OCI-LY1 (cell line): Measurements from ENCODE around the gene IL11.
"Not testable (repeated sequence)": the region's sequence is repeated elsewhere in the genome, so short reads cannot be mapped to it uniquely, and the experiment has no call there.

Experiments
- H2AFZ ChIP-seq: fragments of 200-600 bp; sonication (generic), shearing (Covaris generic); 2 replicates; pipeline ENCODE4 v1.6.0; 2014; ENCODE audit warnings: antibody characterized with exemption, mild to moderate bottlenecking, low read length
- H3F3A ChIP-seq: fragments of 200-600 bp; sonication (generic), shearing (Covaris generic); 2 replicates; pipeline ENCODE4 v1.6.0; 2014; ENCODE audit warnings: mild to moderate bottlenecking, antibody characterized with exemption, low read length, moderate library complexity; ENCODE audit not compliant: insufficient read depth
- H3K27ac ChIP-seq: fragments of 200-600 bp; sonication (generic); 2 replicates; pipeline ENCODE4 v1.5.1; 2014; ENCODE audit warnings: low read length, mixed run types, mild to moderate bottlenecking, low read depth; ENCODE audit not compliant: poor library complexity, severe bottlenecking
- H3K27me3 ChIP-seq: fragments of 200-600 bp; sonication (generic); 2 replicates; pipeline ENCODE4 v1.6.0; 2014; ENCODE audit warnings: antibody characterized with exemption, mild to moderate bottlenecking, low read length, moderate library complexity; ENCODE audit not compliant: insufficient read depth
- H3K36me3 ChIP-seq: fragments of 200-600 bp; sonication (generic); 2 replicates; pipeline ENCODE4 v1.6.1; 2014; ENCODE audit warnings: mild to moderate bottlenecking, antibody characterized with exemption, low read length, moderate library complexity, mixed read lengths; ENCODE audit not compliant: insufficient read depth
- H3K4me1 ChIP-seq: fragments of 200-600 bp; sonication (generic); 2 replicates; pipeline ENCODE4 v1.5.1; 2014; ENCODE audit warnings: mild to moderate bottlenecking, low read length, moderate library complexity; ENCODE audit not compliant: insufficient read depth, severe bottlenecking
- H3K4me2 ChIP-seq: fragments of 200-600 bp; sonication (generic), shearing (Covaris generic); 2 replicates; pipeline ENCODE4 v1.6.1; 2014; ENCODE audit warnings: low read length
- H3K4me3 ChIP-seq: fragments of 200-600 bp; sonication (generic); 2 replicates; pipeline ENCODE4 v1.5.1; 2014; ENCODE audit warnings: low read length, low read depth, mild to moderate bottlenecking, mixed read lengths; ENCODE audit not compliant: poor library complexity, severe bottlenecking
- H3K79me2 ChIP-seq: fragments of 200-600 bp; shearing (Covaris generic); 2 replicates; pipeline ENCODE4 v1.6.1; 2016; ENCODE audit warnings: mixed run types, low read length, mixed read lengths; ENCODE audit not compliant: insufficient read depth
- H3K9ac ChIP-seq: fragments of 200-600 bp; sonication (generic), shearing (Covaris generic); 2 replicates; pipeline ENCODE4 v1.6.1; 2014; ENCODE audit warnings: mild to moderate bottlenecking, low read length, mixed read lengths
- H3K9me2 ChIP-seq: fragments of 200-600 bp; sonication (generic), shearing (Covaris generic); 2 replicates; pipeline ENCODE4 v1.6.1; 2014; ENCODE audit warnings: low read depth, mild to moderate bottlenecking, low read length, mixed read lengths
- H3K9me3 ChIP-seq: fragments of 200-600 bp; shearing (Covaris generic); 2 replicates; pipeline ENCODE4 v1.6.1; 2014; ENCODE audit warnings: low read length, mixed read lengths
- H4K20me1 ChIP-seq: fragments of 200-600 bp; sonication (generic), shearing (Covaris generic); 2 replicates; pipeline ENCODE4 v1.6.0; 2016; ENCODE audit warnings: mild to moderate bottlenecking, low read length; ENCODE audit not compliant: insufficient read depth
- EZH2 ChIP-seq: fragments of 200-600 bp; sonication (generic), shearing (Covaris generic); IDR thresholded peaks from 2 replicates; pipeline ENCODE4 v1.8.0; 2017; ENCODE audit warnings: borderline replicate concordance, mixed run types, mild to moderate bottlenecking, antibody characterized with exemption, low read length, moderate library complexity, mixed read lengths
- TF ChIP-seq, protein P1 (sequence below): fragments of 200-600 bp; sonication (generic), shearing (Covaris generic); IDR thresholded peaks from 2 replicates; pipeline ENCODE4 v1.5.1; 2017; ENCODE audit warnings: mild to moderate bottlenecking, antibody characterized with exemption, low read length, moderate library complexity, mixed read lengths

IL11 gene

DNA sequence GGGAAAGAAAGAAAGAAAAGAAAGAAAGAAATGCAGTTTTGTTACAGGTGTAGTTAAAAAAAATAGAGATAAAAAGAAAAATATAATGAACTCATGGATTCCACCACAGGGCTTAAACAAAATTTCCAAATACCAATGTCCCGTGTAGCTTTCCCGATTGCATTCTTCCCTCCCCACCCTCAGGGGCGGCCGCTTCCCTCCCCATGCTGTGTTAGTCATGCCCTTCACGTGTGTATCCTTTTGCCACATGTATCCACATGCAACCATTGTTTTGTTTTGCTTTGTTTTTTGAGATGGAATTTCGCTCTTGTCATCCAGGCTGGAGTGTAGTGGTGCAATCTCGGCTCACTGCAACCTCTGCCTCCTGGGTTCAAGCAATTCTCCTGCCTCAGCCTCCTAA lies 34.2 kb downstream of the IL11 start:
- H2AFZ ChIP-seq: no peak overlapping the region
- H3K27me3 ChIP-seq: no peaks in the 10 kb centered on the region
- TF ChIP-seq EZH2: no peak
- no peaks in the 10 kb centered on the region for H3K9me2 ChIP-seq
- H3K9ac ChIP-seq: no peak overlapping the region
- H3K4me2 ChIP-seq: no peak overlapping the region
- H3K9me3 ChIP-seq: no peaks in the 10 kb centered on the region
- no peaks in the 10 kb centered on the region for H4K20me1 ChIP-seq
- no peak overlapping the region for H3K4me3 ChIP-seq
- no peaks in the 10 kb centered on the region for H3K79me2 ChIP-seq
- no peaks in the 10 kb centered on the region for H3F3A ChIP-seq
- no peak overlapping the region for H3K27ac ChIP-seq
- no peaks in the 10 kb centered on the region for H3K36me3 ChIP-seq
- peaks cover 19% of the 10 kb centered on the region for H3K4me1 ChIP-seq

DNA sequence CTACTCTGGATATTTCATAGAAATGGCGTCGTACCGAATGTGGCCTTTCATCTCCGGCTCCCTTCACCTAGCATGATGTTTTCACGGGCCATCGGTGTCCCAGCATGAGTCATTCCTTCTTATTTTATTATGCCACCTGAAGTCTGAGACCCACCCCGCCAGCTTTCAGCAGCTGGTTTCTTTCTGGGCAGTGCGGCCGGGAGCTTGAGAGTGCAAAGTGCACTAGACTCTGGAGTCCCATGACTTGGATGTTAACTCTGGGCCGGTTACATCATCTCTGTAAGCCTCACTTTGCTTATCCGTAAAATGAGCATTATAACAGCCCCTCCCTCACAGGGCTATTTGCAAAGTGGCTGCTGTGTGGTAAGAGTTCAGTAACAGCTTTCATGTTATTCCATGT lies 36.4 kb downstream of the IL11 start:
- Histone ChIP-seq H3K79me2 (no peaks in the 10 kb centered on the region), H3K36me3 (no peaks in the 10 kb centered on the region), H3K9me3 (no peaks in the 10 kb centered on the region), H3K4me2 (no peak overlapping the region), H3K4me3 (no peak overlapping the region), H3F3A (no peaks in the 10 kb centered on the region), H2AFZ (no peak overlapping the region), H3K4me1 (peaks cover 8% of the 10 kb centered on the region), H3K9me2 (no peaks in the 10 kb centered on the region), H3K27ac (no peak overlapping the region), H4K20me1 (no peaks in the 10 kb centered on the region), H3K9ac (no peak overlapping the region), H3K27me3 (no peaks in the 10 kb centered on the region)
- TF ChIP-seq, protein P1, sequence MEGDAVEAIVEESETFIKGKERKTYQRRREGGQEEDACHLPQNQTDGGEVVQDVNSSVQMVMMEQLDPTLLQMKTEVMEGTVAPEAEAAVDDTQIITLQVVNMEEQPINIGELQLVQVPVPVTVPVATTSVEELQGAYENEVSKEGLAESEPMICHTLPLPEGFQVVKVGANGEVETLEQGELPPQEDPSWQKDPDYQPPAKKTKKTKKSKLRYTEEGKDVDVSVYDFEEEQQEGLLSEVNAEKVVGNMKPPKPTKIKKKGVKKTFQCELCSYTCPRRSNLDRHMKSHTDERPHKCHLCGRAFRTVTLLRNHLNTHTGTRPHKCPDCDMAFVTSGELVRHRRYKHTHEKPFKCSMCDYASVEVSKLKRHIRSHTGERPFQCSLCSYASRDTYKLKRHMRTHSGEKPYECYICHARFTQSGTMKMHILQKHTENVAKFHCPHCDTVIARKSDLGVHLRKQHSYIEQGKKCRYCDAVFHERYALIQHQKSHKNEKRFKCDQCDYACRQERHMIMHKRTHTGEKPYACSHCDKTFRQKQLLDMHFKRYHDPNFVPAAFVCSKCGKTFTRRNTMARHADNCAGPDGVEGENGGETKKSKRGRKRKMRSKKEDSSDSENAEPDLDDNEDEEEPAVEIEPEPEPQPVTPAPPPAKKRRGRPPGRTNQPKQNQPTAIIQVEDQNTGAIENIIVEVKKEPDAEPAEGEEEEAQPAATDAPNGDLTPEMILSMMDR: no peak
- no peak for TF ChIP-seq EZH2

DNA sequence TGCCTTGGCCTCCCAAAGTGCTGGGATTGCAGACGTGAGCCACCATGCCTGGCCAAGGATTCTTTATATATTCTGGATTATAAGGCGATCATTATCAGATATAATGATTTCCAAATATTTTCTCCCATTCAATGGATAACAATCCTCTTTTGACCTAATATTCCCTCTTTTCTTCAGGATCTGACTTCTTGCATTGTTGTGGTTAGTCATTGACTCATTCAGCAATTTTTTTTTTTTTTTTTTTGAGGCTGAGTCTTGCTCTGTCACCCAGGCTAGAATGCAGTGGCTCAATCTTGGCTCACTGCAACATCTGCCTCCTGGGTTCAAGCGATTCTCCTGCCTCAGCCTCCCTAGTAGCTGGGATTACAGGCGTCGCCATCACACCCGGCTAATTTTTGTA lies 40.5 kb downstream of the IL11 start:
- H3K27me3 ChIP-seq, H3K4me3 ChIP-seq, H3K36me3 ChIP-seq, H3K79me2 ChIP-seq, H3K9me3 ChIP-seq, H2AFZ ChIP-seq, H3K4me1 ChIP-seq, H3K27ac ChIP-seq, H3K9me2 ChIP-seq, H4K20me1 ChIP-seq, H3F3A ChIP-seq, H3K9ac ChIP-seq, H3K4me2 ChIP-seq: not testable (repeated sequence)

DNA sequence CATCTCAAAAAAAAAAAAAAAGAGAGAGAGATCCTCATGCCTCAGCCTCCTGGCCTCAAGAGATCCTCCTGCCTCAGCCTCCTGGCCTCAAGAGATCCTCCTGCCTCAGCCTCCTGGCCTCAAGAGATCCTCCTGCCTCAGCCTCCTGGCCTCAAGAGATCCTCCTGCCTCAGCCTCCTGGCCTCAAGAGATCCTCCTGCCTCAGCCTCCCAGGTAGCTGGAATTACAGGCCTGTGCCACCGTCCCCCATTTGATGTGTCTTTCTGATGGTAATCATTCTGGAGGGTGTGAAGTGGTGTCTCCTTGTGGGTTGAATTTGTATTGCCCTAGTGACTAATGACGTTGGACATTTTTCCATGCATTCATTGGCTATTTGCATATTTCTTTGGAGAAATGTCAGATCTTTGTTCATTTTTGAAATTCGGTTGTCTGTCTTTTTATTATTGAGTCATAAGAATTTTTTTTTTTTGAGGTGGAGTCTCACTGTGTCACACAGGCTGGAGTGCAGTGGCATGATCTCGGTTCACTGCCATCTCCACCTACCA lies 41.4 kb downstream of the IL11 start:
- H3K9me2 ChIP-seq, H3F3A ChIP-seq, H3K4me3 ChIP-seq, H3K27ac ChIP-seq, H3K79me2 ChIP-seq, H2AFZ ChIP-seq, H3K4me2 ChIP-seq, H3K27me3 ChIP-seq, H3K4me1 ChIP-seq, H4K20me1 ChIP-seq, H3K36me3 ChIP-seq, H3K9me3 ChIP-seq, H3K9ac ChIP-seq: not testable (repeated sequence)

GRCh38 chr19:55325172-55325571 lies 45.1 kb downstream of the IL11 start, which contains the start of gene TMEM150B:
TSS of gene TMEM150B (minus strand) at chr19:55325341. CDS start at chr19:55321036, 4,305 bp downstream.
- Histone ChIP-seq H3K9ac (no peak within 1 kb of the TSS), H3K36me3 (no peaks in the 10 kb centered on the region), H3K79me2 (no peaks in the 10 kb centered on the region), H2AFZ (no peak within 1 kb of the TSS), H4K20me1 (no peaks in the 10 kb centered on the region), H3K27ac (no peak within 1 kb of the TSS), H3K4me2 (no peak within 1 kb of the TSS), H3K4me1 (peaks cover under 1% of the 10 kb centered on the region), H3K27me3 (peaks cover 9% of the 10 kb centered on the region; the same call in 1 of the 2 replicates), H3K9me2 (no peaks in the 10 kb centered on the region), H3K4me3 (no peak within 1 kb of the TSS), H3K9me3 (no peaks in the 10 kb centered on the region), H3F3A (no peaks in the 10 kb centered on the region)
- TF ChIP-seq, protein P1: no peak
- TF ChIP-seq EZH2: no peak
